ENCODE results near the gene CIP2A. TPM values are rescaled to one million over a fixed set of nuclear protein-coding genes. Genes with fewer than 3 reads are reported as not detected.

The CIP2A gene
- total and polyA plus RNA-seq, 2 of the 4 experiments (the other 2 are of a cell fraction), result 8.5 to 27.8 TPM

DNA sequence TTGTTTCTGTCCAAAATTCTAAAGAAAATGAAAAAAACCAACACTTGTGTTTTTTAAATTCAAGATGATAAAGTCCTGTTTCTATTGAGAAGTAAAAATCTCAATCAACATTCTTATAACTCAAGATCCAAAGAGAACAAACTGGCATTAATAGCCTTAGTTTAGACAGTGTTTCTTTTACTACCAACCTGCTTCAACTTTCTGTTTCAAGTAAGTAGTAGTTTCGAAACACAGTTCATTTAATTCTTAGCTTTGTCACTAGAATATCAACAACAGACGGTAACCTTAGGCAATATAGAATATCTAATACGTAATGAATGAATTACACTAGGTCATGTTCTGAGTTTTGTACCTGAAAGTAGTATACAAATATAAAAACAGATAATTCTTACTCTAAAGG lies 23.7 kb downstream of the CIP2A start:
- Histone ChIP-seq H4K5ac (ENCODE audit: low read depth, low read length) (no peak overlapping the region), H4K8ac (ENCODE audit: low read depth in 2 of 2, low read length in 2 of 2) (no peak overlapping the region), H3K18ac (ENCODE audit: low read depth, low read length) (no peak overlapping the region), H3K4me1 (ENCODE audit: control insufficient read depth, insufficient read depth, low read length) (no peaks in the 10 kb centered on the region), H2AK9ac (replicated peaks; ENCODE audit: low read depth, low read length, poor library complexity) (no peak overlapping the region), H3K79me1 (ENCODE audit: low read depth in 1 of 2, low read length in 2 of 2) (peaks cover 0 to 3% of the 10 kb centered on the region in 2 experiments; a peak in 2 of 4 replicates), H3K27me3 (ENCODE audit: control insufficient read depth, insufficient read depth, low read length) (no peaks in the 10 kb centered on the region), H2AFZ (replicated peaks; ENCODE audit: low read length, poor library complexity) (no peak overlapping the region), H3K23ac (ENCODE audit: low read depth, low read length) (no peak overlapping the region), H3K36me3 (ENCODE audit: control insufficient read depth, insufficient read depth, low read length) (no peaks in the 10 kb centered on the region), H3K4me2 (ENCODE audit: low read depth, low read length) (no peak overlapping the region), H2BK15ac (ENCODE audit: low read depth, low read length) (no peak overlapping the region), H3K9me1 (ENCODE audit: insufficient read depth, low read length) (no peaks in the 10 kb centered on the region), H4K20me1 (ENCODE audit: insufficient read depth, low read length) (no peaks in the 10 kb centered on the region), H2BK20ac (ENCODE audit: low read depth, low read length) (no peak overlapping the region), H3K27ac (ENCODE audit: insufficient read depth, low read length) (no peak overlapping the region), H3K4ac (ENCODE audit: low read depth, low read length) (no peak overlapping the region), H2BK120ac (ENCODE audit: low read depth, low read length) (no peak overlapping the region), H4K91ac (ENCODE audit: insufficient read depth, low read depth, low read length) (no peak overlapping the region), H3K9me3 (ENCODE audit: control insufficient read depth, insufficient read depth, low read length) (no peaks in the 10 kb centered on the region), H2AK5ac (ENCODE audit: low read depth, low read length) (no peak overlapping the region), H3K14ac (replicated peaks; ENCODE audit: low read depth, low read length) (no peak overlapping the region), H3K9ac (ENCODE audit: low read depth, low read length) (no peak overlapping the region), H3K56ac (ENCODE audit: extremely low read depth, insufficient read depth, low read length) (no peak overlapping the region), H3K4me3 (ENCODE audit: insufficient read depth, low read depth, low read length) (no peak overlapping the region), H2BK5ac (ENCODE audit: low read depth, low read length, poor library complexity, severe bottlenecking) (no peak overlapping the region)
- dilution Hi-C loops (cut with HindIII; ENCODE audit: low sequenced_read_pairs, unreplicated experiment), result no loop called here
- BruUV-seq (replicated peaks), result no TSS peak
- WGBS, 2 experiments (ENCODE audit: extremely low coverage in 2 of 2, insufficient read length in 1 of 2), result no CpG with 5 or more reads among the region's 3 CpGs
- no peak for ATAC-seq (ENCODE audit: low read depth)
- intact Hi-C loops (cut with micrococcal nuclease), result no loop called here
- POLR2A ChIA-PET (ENCODE audit: unreplicated experiment), result interaction anchor here (0.6 kb wide), 1 partner anchor 24 kb away, joined by 3 read pairs; the partner anchor contains the start of gene DZIP3
- no peak for DNase-seq
- TF ChIP-seq RCOR1 (IDR thresholded peaks at IDR 0.05; ENCODE audit: insufficient replicate concordance, low read length) (no peak), CEBPB (IDR thresholded peaks at IDR 0.05; ENCODE audit: low read depth, low read length) (no peak)
- TF ChIP-seq, protein P1, sequence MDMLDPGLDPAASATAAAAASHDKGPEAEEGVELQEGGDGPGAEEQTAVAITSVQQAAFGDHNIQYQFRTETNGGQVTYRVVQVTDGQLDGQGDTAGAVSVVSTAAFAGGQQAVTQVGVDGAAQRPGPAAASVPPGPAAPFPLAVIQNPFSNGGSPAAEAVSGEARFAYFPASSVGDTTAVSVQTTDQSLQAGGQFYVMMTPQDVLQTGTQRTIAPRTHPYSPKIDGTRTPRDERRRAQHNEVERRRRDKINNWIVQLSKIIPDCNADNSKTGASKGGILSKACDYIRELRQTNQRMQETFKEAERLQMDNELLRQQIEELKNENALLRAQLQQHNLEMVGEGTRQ (IDR thresholded peaks at IDR 0.05; ENCODE audit: low read depth, low read length), result no peak
- CTCF ChIA-PET, result no interaction called here
- in situ Hi-C loops (cut with MboI; ENCODE audit: low sequenced_read_pairs), result no loop called here
